K562 (cell line): ENCODE measurements around the gene RPS6KA2. TPM values are rescaled to one million over a fixed set of nuclear protein-coding genes. Genes with fewer than 3 reads are reported as not detected.

Experiments used
- ATAC-seq: fragments of 200-7000 bp; cut with Tn5 transposase; 3 replicates; pipeline ENCODE4 v1.9.1; 2020; ENCODE audit warnings: moderate library complexity
- BruUV-seq: library from RNA; stranded (reverse); fragments of 400-500 nt; replicated peaks from 2 replicates; lab custom pipeline; 2021; lab: Mats Ljungman, UMichigan
- CTCF ChIA-PET: fragments of 300-600 bp; formaldehyde crosslinking; extraction: SDS; loops from one replicate; lab custom pipeline; 2021; ENCODE audit warnings: low intra/inter-chr PET ratio; lab: Yijun Ruan, JAX
- POLR2A ChIA-PET: fragments of 300-600, 350-650 bp; sonication (Branson Sonifier 250); formaldehyde crosslinking; extraction: SDS; loops from one replicate; lab custom pipeline; 2021; ENCODE audit warnings: antibody characterized with exemption, inconsistent platforms; lab: Yijun Ruan, JAX
- DNase-seq, 4 experiments: peaks; one replicate each; pipeline versions ENCODE4 v3.0.0 to v3.0.0-alpha.2; 2011 to 2018; ENCODE audit warnings: low spot score in 3 of 4, mixed read lengths in 3 of 4; ENCODE audit errors: extremely low read depth in 1 of 4
- FAIRE-seq: peaks from 2 replicates; lab custom pipeline; 2011; peaks lifted over from hg19 to GRCh38; lab: Jason Lieb, UNC
- H2AFZ ChIP-seq: 2 replicates; pipeline ENCODE4 v1.6.0; 2011; ENCODE audit warnings: low read depth, low read length, control low read depth, inconsistent platforms
- H3K27ac ChIP-seq: fragments of 200-600 bp; 3 replicates; pipeline ENCODE4 v1.8.0; 2011; ENCODE audit warnings: low read depth, mild to moderate bottlenecking, control low read depth, inconsistent platforms, low read length, moderate library complexity, mixed read lengths; ENCODE audit errors: extremely low read depth
- H3K27me3 ChIP-seq, 2 experiments: fragments of 300-600 bp in 1 of 2; 2 replicates in 1 of 2; 3 replicates in 1 of 2; pipeline versions ENCODE4 v1.6.0 to v1.8.0; 2011; ENCODE audit warnings: inconsistent platforms in 2 of 2, low read length in 2 of 2, mild to moderate bottlenecking in 1 of 2, mixed read lengths in 1 of 2, moderate library complexity in 1 of 2; ENCODE audit not compliant: control insufficient read depth in 2 of 2, insufficient read depth in 2 of 2
- H3K36me3 ChIP-seq: fragments of 300-600 bp; 3 replicates; pipeline ENCODE4 v1.8.0; 2011; ENCODE audit warnings: mild to moderate bottlenecking, low read length, inconsistent platforms; ENCODE audit not compliant: control insufficient read depth, insufficient read depth
- H3K4me1 ChIP-seq, 2 experiments: fragments of 200-600 bp in 1 of 2; replicated peaks in 1 of 2; 2 replicates in 1 of 2; 3 replicates in 1 of 2; pipeline versions ENCODE4 v1.5.1 to v1.8.0; 2011; ENCODE audit warnings: inconsistent platforms in 2 of 2, low read length in 2 of 2, mild to moderate bottlenecking in 1 of 2, mixed read lengths in 1 of 2, moderate library complexity in 1 of 2; ENCODE audit not compliant: control insufficient read depth in 2 of 2, insufficient read depth in 2 of 2
- H3K4me2 ChIP-seq: 2 replicates; pipeline ENCODE4 v1.6.1; 2011; ENCODE audit warnings: low read length, control low read depth, inconsistent platforms, mixed read lengths; ENCODE audit not compliant: insufficient read depth
- H3K4me3 ChIP-seq: fragments of 200-600 bp; sonication (generic), shearing (Covaris generic); 2 replicates; pipeline ENCODE4 v1.5.1; 2016; ENCODE audit warnings: control low read depth, inconsistent platforms
- H3K79me2 ChIP-seq: fragments of 200-600 bp; 3 replicates; pipeline ENCODE4 v1.8.0; 2011; ENCODE audit warnings: low read length, inconsistent platforms; ENCODE audit not compliant: control insufficient read depth, insufficient read depth
- H3K9ac ChIP-seq, 2 experiments: 2 replicates each; pipeline versions ENCODE4 v1.6.0 to v1.6.1; 2011; ENCODE audit warnings: low read depth in 2 of 2, low read length in 2 of 2, control low read depth in 1 of 2, inconsistent platforms in 1 of 2, mild to moderate bottlenecking in 1 of 2, mixed read lengths in 1 of 2; ENCODE audit not compliant: insufficient read depth in 1 of 2
- H3K9me1 ChIP-seq: one replicate; pipeline ENCODE4 v1.6.0; 2011; ENCODE audit warnings: inconsistent platforms, mild to moderate bottlenecking, low read length, moderate library complexity; ENCODE audit not compliant: control insufficient read depth, insufficient read depth
- H3K9me3 ChIP-seq: replicated peaks from 2 replicates; pipeline ENCODE4 v1.5.1; 2011; ENCODE audit warnings: low read depth, low read length, inconsistent platforms; ENCODE audit not compliant: control insufficient read depth, insufficient read depth
- H4K20me1 ChIP-seq: replicated peaks from 2 replicates; pipeline ENCODE4 v1.6.1; 2011; ENCODE audit warnings: low read length, inconsistent platforms, mixed read lengths; ENCODE audit not compliant: control insufficient read depth, insufficient read depth
- CHAMP1 ChIP-seq: fragments of 450-650 bp; IDR thresholded peaks from 2 replicates; pipeline ENCODE4 v1.6.1; 2016; ENCODE audit warnings: mild to moderate bottlenecking
- EGR1 ChIP-seq: fragments of 450-650 bp; conservative IDR thresholded peaks from 2 replicates; pipeline ENCODE4 v1.6.1; 2017; ENCODE audit warnings: mild to moderate bottlenecking
- GATA2 ChIP-seq: sonication (generic); formaldehyde crosslinking; IDR thresholded peaks from 2 replicates; pipeline ENCODE4 v1.4.0; 2020; ENCODE audit warnings: mild to moderate bottlenecking, missing genetic modification reagents
- HNRNPLL ChIP-seq: fragments of 200-400 bp; formaldehyde crosslinking; IDR thresholded peaks from 2 replicates; pipeline ENCODE4 v1.6.1; 2017; ENCODE audit warnings: low read length, low read depth, mild to moderate bottlenecking; ENCODE audit not compliant: poor library complexity, severe bottlenecking
- KLF13 ChIP-seq: fragments of 450-650 bp; IDR thresholded peaks from 2 replicates; pipeline ENCODE4 v1.6.1; 2016; ENCODE audit warnings: missing genetic modification characterization, low read depth, mild to moderate bottlenecking, missing compliant biosample characterization, moderate library complexity, borderline replicate concordance
- LCOR ChIP-seq: sonication (generic); formaldehyde crosslinking; IDR thresholded peaks from 2 replicates; pipeline ENCODE4 v1.8.0; 2022; ENCODE audit warnings: mild to moderate bottlenecking, missing genetic modification reagents
- NFE2 ChIP-seq: IDR thresholded peaks from 2 replicates; pipeline ENCODE4 v1.6.1; 2014; ENCODE audit warnings: antibody characterized with exemption, low read depth
- RAD51 ChIP-seq: fragments of 450-650 bp; IDR thresholded peaks from 2 replicates; pipeline ENCODE4 v1.7.1; 2016; ENCODE audit warnings: low read depth, mild to moderate bottlenecking, borderline replicate concordance
- ZBTB2 ChIP-seq: fragments of 450-650 bp; IDR thresholded peaks from 2 replicates; pipeline ENCODE4 v1.6.1; 2016; ENCODE audit warnings: antibody characterized with exemption
- ZC3H11A ChIP-seq: IDR thresholded peaks from 2 replicates; pipeline ENCODE4 v1.6.1; 2012; ENCODE audit warnings: low read depth, low read length, improper control_type of control experiment
- ZFP30 ChIP-seq: fragments of 250-450 bp; sonication (Bioruptor Pico); IDR thresholded peaks from 2 replicates; pipeline ENCODE4 v1.8.0; 2022; ENCODE audit warnings: moderate library complexity, mild to moderate bottlenecking, inconsistent platforms, borderline replicate concordance
- ZMIZ1 ChIP-seq, 2 experiments: fragments of 150-350 bp in 1 of 2; IDR thresholded peaks; 2 replicates each; pipeline ENCODE4 v1.6.1; 2012 to 2016; ENCODE audit warnings: low read depth in 2 of 2, low read length in 2 of 2, mild to moderate bottlenecking in 1 of 2, moderate library complexity in 1 of 2
- WGBS: fragments of 100-300 bp; shearing (Covaris generic); methylation state at CpG from one replicate; pipeline ENCODE4 v1.1.6; 2016; ENCODE audit warnings: low coverage, mixed read lengths; ENCODE audit not compliant: insufficient coverage; ENCODE audit errors: missing lambda C conversion rate; 5-methylcytosine and 5-hydroxymethylcytosine counted together
- in situ Hi-C: fragments of 300-500 bp; cut with MboI; formaldehyde crosslinking; loops from 4 replicates; pipeline ENCODE4 v1.15.0; 2018; ENCODE audit warnings: inconsistent platforms, mixed read lengths
- intact Hi-C: fragments of 100-400 bp; cut with micrococcal nuclease; formaldehyde crosslinking; loops from 2 replicates; pipeline ENCODE4 v1.14.2; 2022
- polyA plus RNA-seq, 8 experiments: library from polyadenylated mRNA; depleted of rRNA in 4 of 8; stranded (reverse) in 5 of 8; unstranded in 3 of 8; fragments of >200 nt; fragmentation: Nextera tagmentation in 2 of 8; fragmentation: Illumina TruSeq in 1 of 8; extraction: Ambion mirVana in 2 of 8; extraction: Trizol in 1 of 8; gene quantifications; 2 replicates each; pipeline versions ENCODE4 v1.2.1 to v1.2.3, GENCODE V29; 2011 to 2014; ENCODE audit warnings: inconsistent platforms in 1 of 8, missing spikeins in 1 of 8
- total RNA-seq, 7 experiments: library from RNA; depleted of rRNA in 6 of 7; stranded (reverse); fragments of >200 nt in 6 of 7; fragmentation: Illumina TruSeq in 2 of 7; extraction: Trizol in 2 of 7; gene quantifications; 2 replicates each; pipeline versions ENCODE4 v1.2.1 to v1.2.3, GENCODE V29; 2011 to 2021; ENCODE audit warnings: low replicate concordance in 1 of 7
- TF ChIP-seq, protein P1 (sequence below): fragments of 450-650 bp; formaldehyde crosslinking; IDR thresholded peaks from 2 replicates; pipeline ENCODE4 v1.4.0; 2020; ENCODE audit warnings: mild to moderate bottlenecking, moderate library complexity

The RPS6KA2 gene
- total and polyA plus RNA-seq, 9 of the 15 experiments (the other 6 are each of a cell fraction or from before 2014, with no cell fraction given) = 0.29 to 1.00 (median 0.53) TPM

- peaks cover 58 to 78% of the 10 kb centered on the region in 2 experiments for H3K27me3 ChIP-seq
- WGBS = under 1% methylated on average over 12 of the region's 12 CpGs
- TF ChIP-seq KLF13 (tag) (no peak), CHAMP1 (no peak), ZFP30 (CRISPR knock-in tag) (no peak), NFE2 (no peak), EGR1 (no peak), ZMIZ1 (IDR thresholded peaks at IDR 0.05; ENCODE audit: low read depth in 2 of 2, low read length in 2 of 2) (no peak), ZC3H11A (no peak), GATA2 (CRISPR knock-in tag) (no peak), HNRNPLL (no peak), LCOR (CRISPR knock-in tag) (no peak), RAD51 (no peak), ZBTB2 (no peak)
- TF ChIP-seq, protein P1, sequence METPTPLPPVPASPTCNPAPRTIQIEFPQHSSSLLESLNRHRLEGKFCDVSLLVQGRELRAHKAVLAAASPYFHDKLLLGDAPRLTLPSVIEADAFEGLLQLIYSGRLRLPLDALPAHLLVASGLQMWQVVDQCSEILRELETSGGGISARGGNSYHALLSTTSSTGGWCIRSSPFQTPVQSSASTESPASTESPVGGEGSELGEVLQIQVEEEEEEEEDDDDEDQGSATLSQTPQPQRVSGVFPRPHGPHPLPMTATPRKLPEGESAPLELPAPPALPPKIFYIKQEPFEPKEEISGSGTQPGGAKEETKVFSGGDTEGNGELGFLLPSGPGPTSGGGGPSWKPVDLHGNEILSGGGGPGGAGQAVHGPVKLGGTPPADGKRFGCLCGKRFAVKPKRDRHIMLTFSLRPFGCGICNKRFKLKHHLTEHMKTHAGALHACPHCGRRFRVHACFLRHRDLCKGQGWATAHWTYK = no peak
- peaks cover 6% of the 10 kb centered on the region; the same call in 1 of the 2 replicates for H4K20me1 ChIP-seq
- no peak overlapping the region for H3K4me3 ChIP-seq
- H2AFZ ChIP-seq = no peak overlapping the region
- POLR2A ChIA-PET = no interaction called here
- CTCF ChIA-PET = no interaction called here
- ATAC-seq (no peak), FAIRE-seq (no peak), DNase-seq (no peak)
- H3K79me2 ChIP-seq = no peaks in the 10 kb centered on the region
- no TSS peak for BruUV-seq
- no peak overlapping the region for H3K4me2 ChIP-seq
- H3K27ac ChIP-seq = no peak overlapping the region
- H3K36me3 ChIP-seq = no peaks in the 10 kb centered on the region
- in situ Hi-C loops = no loop called here
- no peaks in the 10 kb centered on the region for H3K4me1 ChIP-seq
- intact Hi-C loops = no loop called here
- H3K9ac ChIP-seq = no peak overlapping the region
- H3K9me1 ChIP-seq = no peaks in the 10 kb centered on the region
- H3K9me3 ChIP-seq = no peaks in the 10 kb centered on the region
These were observed 12.9 kb downstream of the RPS6KA2 start for GRCh38 chr6:166614171-166614583.
